HG03520 (cell line): ENCODE measurements around the gene KLHL6.

Experiments used
- ATAC-seq: cut with Tn5 transposase; IDR thresholded peaks from one replicate; pipeline ENCODE4 v1.9.1; 2021; ENCODE audit warnings: mild to moderate bottlenecking, moderate library complexity; ENCODE audit not compliant: unreplicated experiment

The KLHL6 gene

DNA sequence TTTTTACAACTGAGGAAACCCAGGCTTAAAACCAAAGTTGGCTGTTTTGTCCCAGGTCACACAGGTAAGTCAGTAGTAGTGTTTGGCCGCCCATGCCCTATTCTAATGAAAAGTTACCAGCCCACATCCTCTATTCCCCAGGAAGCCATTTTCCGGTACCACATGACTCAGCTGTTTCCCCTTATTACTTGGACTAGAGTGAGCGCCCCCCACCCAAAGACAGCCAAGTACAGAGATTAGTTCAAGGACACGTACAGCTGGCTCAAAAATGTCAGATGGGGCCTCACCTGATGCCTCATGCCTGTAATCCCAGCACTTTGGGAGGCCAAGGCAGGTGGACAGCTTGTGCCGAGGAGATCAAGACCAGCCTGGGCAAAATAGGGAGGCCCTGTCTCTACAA lies 8.5 kb upstream of the KLHL6 start:
- no peak for ATAC-seq

DNA sequence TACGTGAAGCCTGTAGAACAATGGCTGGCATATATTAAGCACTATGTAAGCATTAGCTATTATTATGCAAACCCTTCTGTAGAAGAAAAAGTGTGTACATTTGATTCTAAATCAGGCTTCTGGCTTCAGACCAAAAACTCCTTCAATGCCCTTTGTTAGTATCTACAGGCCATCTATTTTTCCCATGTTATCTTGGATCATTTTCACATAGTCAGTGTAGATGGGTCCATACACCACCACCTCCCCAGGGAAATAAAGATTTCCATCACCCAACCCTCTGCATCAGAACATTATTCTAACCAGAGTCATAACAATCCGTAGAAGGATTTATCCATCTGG lies 8.0 kb upstream of the KLHL6 start:
- no peak for ATAC-seq

DNA sequence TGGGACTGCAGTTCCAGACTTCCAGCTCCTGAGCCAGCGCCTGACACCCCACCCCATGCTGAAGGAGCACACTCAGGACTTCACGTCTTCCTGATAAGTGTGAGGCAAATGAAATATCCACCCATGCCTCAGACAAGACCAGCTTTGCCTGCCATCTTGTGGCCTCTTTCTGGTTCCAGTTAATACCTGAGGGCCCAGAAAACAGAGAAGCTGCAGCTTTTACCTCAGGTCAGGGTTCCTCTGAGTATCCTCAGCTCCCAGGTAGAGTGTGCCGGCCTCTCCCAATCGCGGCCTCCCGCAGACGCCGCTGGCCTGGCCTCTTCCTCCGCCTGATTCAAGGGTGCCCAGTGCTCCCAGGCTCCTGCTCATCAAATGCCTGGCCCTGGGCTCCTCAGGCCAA lies 5.1 kb upstream of the KLHL6 start:
- no peak for ATAC-seq

- no peak for ATAC-seq
These were observed 3.0 kb upstream of the KLHL6 start for GRCh38 chr3:183558495-183558894.

GRCh38 chr3:183556722-183557121 lies 1.2 kb upstream of the KLHL6 start:
- no peak for ATAC-seq

- no peak for ATAC-seq
These were observed 1.1 kb downstream of the KLHL6 start for GRCh38 chr3:183554377-183554776.

DNA sequence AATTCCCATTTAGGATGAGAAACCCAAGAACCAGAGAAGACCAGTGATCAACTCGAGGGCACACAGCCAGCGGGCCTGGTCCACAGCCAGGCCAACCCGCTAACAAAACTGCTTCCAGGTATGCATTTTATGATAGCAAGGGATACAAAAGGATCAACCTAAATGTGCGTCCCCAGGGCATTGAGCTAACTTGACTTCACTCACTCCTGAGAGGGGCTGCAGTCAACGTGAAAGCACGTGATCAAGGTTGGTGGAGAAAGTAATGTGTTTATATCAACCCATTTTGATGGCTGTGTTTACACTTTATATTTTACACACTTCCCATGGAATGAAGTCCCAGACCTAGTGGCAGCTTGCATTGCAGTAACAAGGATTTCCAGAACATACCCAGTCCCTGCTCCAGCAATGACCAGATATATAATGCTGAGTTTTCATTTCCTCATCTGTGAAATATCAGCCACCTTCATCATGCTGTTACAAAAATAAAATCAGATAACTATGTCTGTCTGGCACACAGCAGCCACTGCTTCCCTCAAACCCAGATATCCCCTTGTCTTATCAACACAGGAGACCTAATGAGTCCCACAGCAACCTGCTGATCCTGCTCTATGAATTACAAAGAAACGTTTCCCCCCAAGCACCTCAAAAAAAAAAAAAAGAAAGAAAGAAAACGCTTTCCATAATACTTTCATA lies 2.0 kb downstream of the KLHL6 start:
- ATAC-seq: no peak

DNA sequence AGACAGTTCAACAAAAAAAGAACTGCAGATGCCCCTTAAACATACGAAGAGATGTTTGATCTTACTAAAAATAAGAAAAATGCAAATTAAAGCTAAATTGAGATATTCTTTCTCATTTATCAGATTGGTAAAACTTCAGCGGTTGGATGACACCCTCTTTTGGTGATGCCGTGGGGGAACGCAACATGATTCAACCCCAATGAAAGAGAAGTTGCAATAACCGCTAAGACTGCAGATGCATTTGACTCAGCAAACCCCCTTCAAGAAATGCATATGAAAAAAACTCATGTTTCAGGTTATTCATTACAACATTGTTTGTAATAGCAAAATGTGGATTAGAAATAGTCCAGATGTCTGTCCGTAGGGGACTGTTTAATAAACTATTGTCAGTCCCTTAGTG lies 3.6 kb downstream of the KLHL6 start:
- no peak for ATAC-seq

DNA sequence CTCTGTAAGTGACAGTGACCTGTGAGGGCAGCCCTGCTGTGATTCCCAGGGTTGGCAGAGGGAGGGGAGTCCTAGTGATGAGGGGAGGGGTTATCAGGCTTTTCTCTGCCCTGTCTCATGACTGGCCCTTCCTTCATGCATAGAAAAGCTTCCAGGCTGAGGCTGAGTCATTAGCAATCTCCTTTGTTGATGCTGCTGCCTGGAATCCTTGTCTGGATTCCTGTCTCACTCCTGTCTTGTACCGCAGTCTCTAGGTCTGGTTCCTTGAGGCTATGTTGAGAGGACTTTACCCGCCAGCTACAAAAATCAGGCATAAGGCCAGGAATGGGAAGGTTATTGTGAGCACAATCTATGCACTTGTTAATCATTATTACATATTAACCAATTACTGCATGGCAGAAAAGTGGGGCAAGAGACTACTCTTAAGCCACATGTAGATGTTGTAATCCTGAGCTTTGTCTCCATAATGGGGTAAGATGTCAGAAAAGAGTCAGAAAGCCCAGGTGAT lies 7.2 kb downstream of the KLHL6 start:
- ATAC-seq: no peak

GRCh38 chr3:183546625-183547024 lies 8.9 kb downstream of the KLHL6 start:
- ATAC-seq: no peak

GRCh38 chr3:183545708-183546107 lies 9.8 kb downstream of the KLHL6 start:
- no peak for ATAC-seq

DNA sequence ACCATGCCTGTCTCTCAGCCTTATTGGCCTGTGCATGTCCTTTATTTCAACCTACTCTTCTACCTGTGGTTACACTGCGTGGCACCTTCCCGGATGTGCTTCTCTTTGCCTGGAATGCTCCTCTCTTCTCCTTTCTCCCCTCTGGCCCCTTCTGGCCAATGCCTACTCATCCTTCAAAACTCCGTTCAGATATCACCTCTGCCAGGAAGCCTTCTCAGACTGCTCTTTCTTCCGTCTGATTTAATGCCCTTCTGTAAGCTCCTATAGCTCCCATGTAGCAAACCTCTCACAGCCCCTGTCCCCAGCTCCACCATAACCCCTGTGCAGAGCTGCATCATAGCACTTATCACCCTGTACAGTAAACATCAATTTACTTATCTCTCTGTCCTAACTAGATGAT lies 13.2 kb downstream of the KLHL6 start:
- no peak for ATAC-seq

- no peak for ATAC-seq
These were observed 13.8 kb downstream of the KLHL6 start for GRCh38 chr3:183541738-183542137.

DNA sequence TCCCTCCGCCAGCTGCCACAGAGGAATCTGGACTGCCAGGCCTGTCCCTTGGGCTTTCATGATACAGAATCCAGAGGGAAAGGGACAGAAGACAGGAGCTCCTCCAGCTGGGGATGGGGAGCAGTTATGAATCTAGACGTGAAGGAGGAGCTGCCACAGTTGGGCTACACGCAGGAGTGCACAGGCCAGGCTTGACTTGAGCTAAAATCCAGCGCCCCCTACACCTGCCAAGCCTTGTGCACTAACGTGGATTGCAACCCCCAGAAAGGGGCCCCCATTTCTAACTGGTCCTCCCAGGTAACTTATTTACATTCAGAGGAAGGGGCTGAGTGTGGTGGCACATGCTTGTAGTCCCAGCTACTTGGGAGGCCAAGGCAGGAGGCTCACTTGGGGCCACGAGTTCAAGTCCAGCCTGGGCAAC lies 14.3 kb downstream of the KLHL6 start:
- no peak for ATAC-seq

DNA sequence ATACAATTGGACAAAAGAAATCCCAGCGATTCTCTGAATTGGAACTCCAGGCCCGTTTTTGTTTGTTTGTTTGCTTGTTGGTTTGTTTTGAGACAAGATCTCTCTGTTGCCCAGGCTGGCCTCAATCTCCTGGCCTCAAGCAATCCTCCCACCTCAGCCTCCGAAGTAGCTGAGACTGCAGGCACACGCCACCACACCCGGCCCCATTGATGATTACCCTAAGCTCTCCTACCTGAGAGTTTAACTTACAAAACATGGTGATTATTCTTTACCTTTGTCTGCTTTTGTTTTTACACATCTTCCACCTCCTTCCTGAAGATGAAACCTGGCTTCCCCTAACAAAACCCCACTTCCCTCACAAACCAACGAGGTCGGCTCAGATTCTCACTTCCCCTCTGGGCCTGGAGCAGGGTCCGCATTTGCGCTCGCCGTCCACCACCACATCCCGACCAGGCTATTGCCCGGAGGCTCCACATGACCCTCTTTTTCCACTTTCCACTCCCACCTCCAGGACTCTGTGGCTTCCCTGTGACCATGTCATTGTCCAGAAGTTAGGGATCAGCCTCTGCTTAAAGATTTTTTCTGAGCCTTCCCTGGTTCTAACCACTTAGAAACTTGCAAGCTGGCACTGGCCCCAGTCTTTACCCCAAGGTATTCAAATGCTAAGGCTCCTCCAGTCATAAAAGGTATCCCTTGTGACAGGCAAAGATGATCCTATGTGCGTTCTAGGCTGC lies 14.8 kb downstream of the KLHL6 start:
- no peak for ATAC-seq

DNA sequence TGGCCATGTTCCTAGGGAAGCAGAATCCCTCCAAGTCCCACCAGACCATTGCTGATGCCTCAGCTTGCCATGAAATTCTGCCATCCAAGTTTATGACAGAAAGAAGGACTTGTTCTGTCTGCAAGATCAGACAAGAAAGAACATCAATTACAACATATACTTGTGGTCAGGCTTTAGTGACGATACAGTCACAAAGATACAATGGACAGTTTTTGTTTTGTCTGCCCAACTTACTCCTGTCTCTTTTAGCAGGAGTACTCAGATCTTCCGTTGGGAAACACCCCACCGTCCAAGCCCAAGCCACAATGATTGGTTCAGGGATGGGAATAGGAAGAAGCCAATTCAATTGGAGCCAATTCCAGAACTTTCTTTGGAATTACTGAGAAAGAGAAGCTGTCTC lies 15.7 kb downstream of the KLHL6 start:
- no peak for ATAC-seq

- no peak for ATAC-seq
These were observed 17.0 kb downstream of the KLHL6 start for GRCh38 chr3:183538486-183538885.

GRCh38 chr3:183537295-183537730 lies 18.2 kb downstream of the KLHL6 start:
- no peak for ATAC-seq

- peak; percentile 72 for ATAC-seq
These were observed 19.1 kb downstream of the KLHL6 start for GRCh38 chr3:183536238-183536880.

GRCh38 chr3:183534249-183534648 lies 21.3 kb downstream of the KLHL6 start:
- no peak for ATAC-seq

GRCh38 chr3:183533412-183534132 lies 21.9 kb downstream of the KLHL6 start:
- peak; percentile 41 for ATAC-seq
